WTC11 (cell line): ENCODE results near the gene EXPH5.

Experiments used
- CBFB ChIP-seq: sonication (generic); formaldehyde crosslinking; IDR thresholded peaks from 2 replicates; pipeline ENCODE4 v1.8.1; 2022; ENCODE audit warnings: mild to moderate bottlenecking, low read depth, missing genetic modification reagents
- CREB1 ChIP-seq: sonication (generic); formaldehyde crosslinking; IDR thresholded peaks from 2 replicates; pipeline ENCODE4 v1.8.0; 2023; ENCODE audit warnings: mild to moderate bottlenecking, missing genetic modification reagents
- CREM ChIP-seq: sonication (generic); formaldehyde crosslinking; IDR thresholded peaks from 2 replicates; pipeline ENCODE4 v1.8.1; 2022; ENCODE audit warnings: mild to moderate bottlenecking, missing genetic modification reagents, moderate library complexity
- E2F4 ChIP-seq: sonication (generic); formaldehyde crosslinking; IDR thresholded peaks from 2 replicates; pipeline ENCODE4 v1.8.1; 2022; ENCODE audit warnings: low read depth, mild to moderate bottlenecking, moderate library complexity, missing genetic modification reagents, borderline replicate concordance
- FOXK1 ChIP-seq: sonication (generic); formaldehyde crosslinking; IDR thresholded peaks from 2 replicates; pipeline ENCODE4 v1.8.0; 2022; ENCODE audit warnings: mild to moderate bottlenecking, moderate library complexity, missing genetic modification reagents
- NFE2L1 ChIP-seq: sonication (generic); formaldehyde crosslinking; IDR thresholded peaks from 2 replicates; pipeline ENCODE4 v1.8.1; 2023; ENCODE audit warnings: missing genetic modification reagents
- NFYB ChIP-seq: sonication (generic); formaldehyde crosslinking; conservative IDR thresholded peaks from 2 replicates; pipeline ENCODE4 v1.8.0; 2022; ENCODE audit warnings: low read depth, missing genetic modification reagents
- ZNF121 ChIP-seq: sonication (generic); formaldehyde crosslinking; IDR thresholded peaks from 2 replicates; pipeline ENCODE4 v1.8.0; 2023; ENCODE audit warnings: missing genetic modification reagents
- ZNF512 ChIP-seq: sonication (generic); formaldehyde crosslinking; IDR thresholded peaks from 2 replicates; pipeline ENCODE4 v1.8.1; 2022; ENCODE audit warnings: missing genetic modification reagents, borderline replicate concordance
- TF ChIP-seq, protein P1 (sequence below): fragments of 200-600 bp; IDR thresholded peaks from 2 replicates; pipeline ENCODE4 v1.8.0; 2022; ENCODE audit warnings: antibody characterized with exemption
- TF ChIP-seq, protein P2 (sequence below): sonication (generic); formaldehyde crosslinking; IDR thresholded peaks from 2 replicates; pipeline ENCODE4 v1.8.1; 2022; ENCODE audit warnings: low read depth, missing genetic modification reagents, borderline replicate concordance

- no peak for TF ChIP-seq NFYB (CRISPR knock-in tag)
- TF ChIP-seq NFE2L1: no peak
- no peak for TF ChIP-seq CBFB (CRISPR knock-in tag)
- TF ChIP-seq FOXK1: no peak
- TF ChIP-seq, protein P1, sequence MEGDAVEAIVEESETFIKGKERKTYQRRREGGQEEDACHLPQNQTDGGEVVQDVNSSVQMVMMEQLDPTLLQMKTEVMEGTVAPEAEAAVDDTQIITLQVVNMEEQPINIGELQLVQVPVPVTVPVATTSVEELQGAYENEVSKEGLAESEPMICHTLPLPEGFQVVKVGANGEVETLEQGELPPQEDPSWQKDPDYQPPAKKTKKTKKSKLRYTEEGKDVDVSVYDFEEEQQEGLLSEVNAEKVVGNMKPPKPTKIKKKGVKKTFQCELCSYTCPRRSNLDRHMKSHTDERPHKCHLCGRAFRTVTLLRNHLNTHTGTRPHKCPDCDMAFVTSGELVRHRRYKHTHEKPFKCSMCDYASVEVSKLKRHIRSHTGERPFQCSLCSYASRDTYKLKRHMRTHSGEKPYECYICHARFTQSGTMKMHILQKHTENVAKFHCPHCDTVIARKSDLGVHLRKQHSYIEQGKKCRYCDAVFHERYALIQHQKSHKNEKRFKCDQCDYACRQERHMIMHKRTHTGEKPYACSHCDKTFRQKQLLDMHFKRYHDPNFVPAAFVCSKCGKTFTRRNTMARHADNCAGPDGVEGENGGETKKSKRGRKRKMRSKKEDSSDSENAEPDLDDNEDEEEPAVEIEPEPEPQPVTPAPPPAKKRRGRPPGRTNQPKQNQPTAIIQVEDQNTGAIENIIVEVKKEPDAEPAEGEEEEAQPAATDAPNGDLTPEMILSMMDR: no peak
- no peak for TF ChIP-seq ZNF121 (CRISPR knock-in tag)
- TF ChIP-seq CREM (CRISPR knock-in tag): no peak
- TF ChIP-seq E2F4 (CRISPR knock-in tag): no peak
- TF ChIP-seq ZNF512: no peak
- TF ChIP-seq, protein P2, sequence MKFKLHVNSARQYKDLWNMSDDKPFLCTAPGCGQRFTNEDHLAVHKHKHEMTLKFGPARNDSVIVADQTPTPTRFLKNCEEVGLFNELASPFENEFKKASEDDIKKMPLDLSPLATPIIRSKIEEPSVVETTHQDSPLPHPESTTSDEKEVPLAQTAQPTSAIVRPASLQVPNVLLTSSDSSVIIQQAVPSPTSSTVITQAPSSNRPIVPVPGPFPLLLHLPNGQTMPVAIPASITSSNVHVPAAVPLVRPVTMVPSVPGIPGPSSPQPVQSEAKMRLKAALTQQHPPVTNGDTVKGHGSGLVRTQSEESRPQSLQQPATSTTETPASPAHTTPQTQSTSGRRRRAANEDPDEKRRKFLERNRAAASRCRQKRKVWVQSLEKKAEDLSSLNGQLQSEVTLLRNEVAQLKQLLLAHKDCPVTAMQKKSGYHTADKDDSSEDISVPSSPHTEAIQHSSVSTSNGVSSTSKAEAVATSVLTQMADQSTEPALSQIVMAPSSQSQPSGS (CRISPR knock-in tag): no peak
- TF ChIP-seq CREB1 (CRISPR knock-in tag): no peak
Observed at GRCh38 chr11:108614086-108614485, 20.5 kb upstream of the EXPH5 start.
